SJCRH30 (cell line): ENCODE data around the gene GRAPL. TPM values are rescaled to one million over a fixed set of nuclear protein-coding genes. Genes with fewer than 3 reads are reported as not detected.
"Not testable (repeated sequence)": the region's sequence is repeated elsewhere in the genome, so short reads cannot be mapped to it uniquely, and the experiment has no call there.

Experiments
- DNase-seq, 2 experiments: peaks; one replicate each; pipeline ENCODE4 v3.0.0-alpha.2; 2015 to 2020
- H3K27ac ChIP-seq: fragments of 250-450 bp; sonication (Bioruptor Pico); 2 replicates; pipeline ENCODE4 v1.5.1; 2020; ENCODE audit warnings: mild to moderate bottlenecking, moderate library complexity
- H3K27me3 ChIP-seq: fragments of 250-450 bp; sonication (Bioruptor Pico); 2 replicates; pipeline ENCODE4 v1.5.1; 2020; ENCODE audit warnings: mild to moderate bottlenecking, moderate library complexity
- H3K36me3 ChIP-seq: fragments of 250-450 bp; sonication (Bioruptor Pico); 2 replicates; pipeline ENCODE4 v1.5.1; 2020; ENCODE audit warnings: mild to moderate bottlenecking, moderate library complexity
- H3K4me1 ChIP-seq: fragments of 250-450 bp; sonication (Bioruptor Pico); 2 replicates; pipeline ENCODE4 v1.5.1; 2020; ENCODE audit warnings: mild to moderate bottlenecking, moderate library complexity
- H3K4me3 ChIP-seq: fragments of 250-450 bp; sonication (Bioruptor Pico); 2 replicates; pipeline ENCODE4 v1.5.1; 2020; ENCODE audit warnings: mild to moderate bottlenecking, moderate library complexity
- H3K9me3 ChIP-seq: fragments of 250-450 bp; sonication (Bioruptor Pico); replicated peaks from 2 replicates; pipeline ENCODE4 v1.5.1; 2020; ENCODE audit warnings: mild to moderate bottlenecking, moderate library complexity
- total RNA-seq: library from RNA; depleted of rRNA; stranded (reverse); fragments of >200 nt; shearing (Covaris generic); gene quantifications from 2 replicates; pipeline ENCODE4 v1.2.3, GENCODE V29; 2014

The GRAPL gene
- total RNA-seq, 1 experiment from 2014 or later: 0.40 TPM

GRCh38 chr17:19158478-19158877, 31.1 kb downstream of the GRAPL start:
- H3K9me3 ChIP-seq, H3K27ac ChIP-seq, H3K36me3 ChIP-seq, DNase-seq, H3K4me1 ChIP-seq, H3K27me3 ChIP-seq, H3K4me3 ChIP-seq: not testable (repeated sequence)

GRCh38 chr17:19158938-19159337, 31.5 kb downstream of the GRAPL start:
- not testable (repeated sequence) for DNase-seq, H3K4me3 ChIP-seq, H3K27me3 ChIP-seq, H3K4me1 ChIP-seq, H3K9me3 ChIP-seq, H3K27ac ChIP-seq, H3K36me3 ChIP-seq

- not testable (repeated sequence) for H3K9me3 ChIP-seq, H3K4me3 ChIP-seq, H3K27me3 ChIP-seq
Observed at GRCh38 chr17:19161308-19162107, 34.1 kb downstream of the GRAPL start.

GRCh38 chr17:19162384-19163216, 35.2 kb downstream of the GRAPL start:
- H3K4me1 ChIP-seq, H3K27me3 ChIP-seq, H3K9me3 ChIP-seq, DNase-seq, H3K4me3 ChIP-seq, H3K36me3 ChIP-seq, H3K27ac ChIP-seq: not testable (repeated sequence)

More at GRCh38 chr17:19161308-19162107, 34.1 kb downstream of the GRAPL start:
- H3K36me3 ChIP-seq, H3K4me1 ChIP-seq, H3K27ac ChIP-seq, DNase-seq: not testable (repeated sequence)

GRCh38 chr17:19174422-19174821, 47.0 kb downstream of the GRAPL start:
- not testable (repeated sequence) for H3K36me3 ChIP-seq, H3K4me3 ChIP-seq, H3K27me3 ChIP-seq, H3K9me3 ChIP-seq, H3K27ac ChIP-seq, DNase-seq, H3K4me1 ChIP-seq

- H3K4me3 ChIP-seq, DNase-seq, H3K27me3 ChIP-seq, H3K36me3 ChIP-seq, H3K27ac ChIP-seq, H3K4me1 ChIP-seq, H3K9me3 ChIP-seq: not testable (repeated sequence)
Observed at GRCh38 chr17:19175410-19175809, 48.0 kb downstream of the GRAPL start.

- not testable (repeated sequence) for H3K27ac ChIP-seq, H3K9me3 ChIP-seq, H3K4me1 ChIP-seq, H3K27me3 ChIP-seq, DNase-seq, H3K36me3 ChIP-seq, H3K4me3 ChIP-seq
Observed at GRCh38 chr17:19181040-19181875, 53.9 kb downstream of the GRAPL start.

GRCh38 chr17:19187883-19188869, 60.8 kb downstream of the GRAPL start:
- H3K9me3 ChIP-seq, H3K27me3 ChIP-seq, H3K4me3 ChIP-seq, H3K27ac ChIP-seq, DNase-seq, H3K36me3 ChIP-seq, H3K4me1 ChIP-seq: not testable (repeated sequence)

- DNase-seq, H3K27me3 ChIP-seq, H3K36me3 ChIP-seq, H3K9me3 ChIP-seq, H3K27ac ChIP-seq, H3K4me3 ChIP-seq, H3K4me1 ChIP-seq: not testable (repeated sequence)
Observed at GRCh38 chr17:19188870-19189708, 61.7 kb downstream of the GRAPL start.

- DNase-seq, H3K4me3 ChIP-seq, H3K36me3 ChIP-seq, H3K4me1 ChIP-seq, H3K27me3 ChIP-seq, H3K27ac ChIP-seq, H3K9me3 ChIP-seq: not testable (repeated sequence)
Observed at GRCh38 chr17:19189781-19190405, 62.5 kb downstream of the GRAPL start.

- DNase-seq, H3K9me3 ChIP-seq, H3K36me3 ChIP-seq, H3K27ac ChIP-seq, H3K27me3 ChIP-seq, H3K4me1 ChIP-seq: not testable (repeated sequence)
- peak overlapping the region; percentile 49 for H3K4me3 ChIP-seq
Observed at GRCh38 chr17:19196382-19197204, 69.2 kb downstream of the GRAPL start.

GRCh38 chr17:19202448-19202847, 75.1 kb downstream of the GRAPL start:
- H3K36me3 ChIP-seq, H3K9me3 ChIP-seq, H3K27me3 ChIP-seq, H3K4me1 ChIP-seq, H3K4me3 ChIP-seq, DNase-seq, H3K27ac ChIP-seq: not testable (repeated sequence)
